ENCODE measurements around the gene WNK2.
"Not testable (repeated sequence)": the region's sequence is repeated elsewhere in the genome, so short reads cannot be mapped to it uniquely, and the experiment has no call there.

Gene WNK2

DNA sequence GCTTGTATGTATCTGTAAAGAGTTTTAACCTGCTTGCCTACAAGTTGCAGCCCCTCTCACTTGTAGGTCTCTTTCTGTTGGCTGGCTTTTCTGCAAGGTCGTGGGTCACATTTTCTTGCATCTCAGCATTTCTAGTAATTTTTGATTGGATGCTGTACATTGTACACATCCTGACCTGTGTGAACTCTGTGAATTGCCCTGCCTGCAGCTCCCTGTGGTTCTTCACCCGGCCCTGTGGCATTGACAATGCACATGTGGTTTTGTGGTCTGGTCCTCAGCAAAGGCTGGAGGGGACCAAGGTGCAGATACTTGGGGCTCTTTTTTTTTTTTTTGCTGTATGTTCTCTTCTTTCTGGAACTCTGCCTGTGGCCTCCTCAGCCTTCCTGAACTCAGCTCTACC is 53.6 kb downstream of the WNK2 start:
- DNase-seq: no peak

DNA sequence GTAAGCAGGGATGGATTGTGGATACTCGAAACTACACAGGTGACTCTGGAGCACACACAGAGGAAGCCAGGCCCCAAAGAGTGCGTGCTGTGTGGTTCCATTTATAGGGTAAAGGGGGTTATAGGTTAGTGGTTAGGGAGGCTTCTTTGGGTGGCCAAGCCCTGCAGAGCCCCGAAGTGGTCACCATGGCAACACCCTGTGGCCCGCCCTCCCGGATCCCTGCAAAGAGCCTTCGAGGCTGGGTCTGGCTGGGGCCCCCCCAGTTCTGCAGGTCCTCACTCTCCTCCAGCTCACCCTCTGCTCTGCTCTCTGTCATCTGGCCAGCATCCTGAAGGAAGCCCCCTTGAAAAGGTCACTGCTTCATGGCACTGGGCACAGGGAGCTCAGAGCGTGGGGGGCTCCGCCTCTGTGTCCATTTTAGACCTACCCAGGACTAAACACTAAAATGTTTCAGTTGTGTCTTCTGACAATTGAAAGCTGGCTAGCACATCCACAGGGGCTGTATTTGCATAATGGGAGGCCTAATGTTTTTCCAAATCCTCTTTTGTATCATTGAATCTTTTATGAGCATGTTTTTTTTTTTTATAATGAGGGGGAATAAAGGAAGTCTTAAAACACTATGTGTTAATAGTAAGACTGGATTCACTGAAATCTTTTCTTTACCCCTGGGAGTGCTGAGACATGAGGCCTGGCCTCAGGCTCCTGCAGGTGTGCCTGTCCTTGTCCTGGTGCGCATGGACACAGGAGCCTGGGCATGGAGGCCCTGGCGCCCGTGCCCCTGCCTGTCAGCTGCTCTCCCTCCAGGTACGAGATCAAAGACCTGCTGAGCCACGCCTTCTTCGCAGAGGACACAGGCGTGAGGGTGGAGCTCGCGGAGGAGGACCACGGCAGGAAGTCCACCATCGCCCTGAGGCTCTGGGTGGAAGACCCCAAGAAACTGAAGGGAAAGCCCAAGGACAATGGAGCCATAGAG is 55.3 kb downstream of the WNK2 start:
- no peak for DNase-seq

DNA sequence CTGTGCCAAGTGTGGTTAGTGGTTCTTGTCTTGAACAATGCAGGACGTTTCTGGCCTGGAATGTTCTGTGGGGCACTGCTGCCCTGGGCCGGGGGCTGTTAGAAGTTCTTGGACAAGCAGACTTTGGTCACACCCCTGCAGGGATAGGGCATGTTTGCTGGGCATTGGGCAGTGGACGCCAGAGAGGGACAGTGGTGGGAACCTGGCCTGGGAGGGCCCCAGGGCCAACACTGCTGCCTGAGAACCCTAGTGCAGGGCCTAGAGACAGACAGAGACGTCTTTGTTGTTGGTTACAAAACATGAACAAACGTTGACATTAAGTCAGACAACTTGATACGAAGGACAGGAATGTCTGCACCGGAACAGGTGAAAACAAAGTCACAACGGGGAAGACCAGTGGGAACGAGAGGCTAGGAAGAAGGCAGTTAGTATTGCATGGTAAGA is 57.0 kb downstream of the WNK2 start:
- DNase-seq: no peak

DNA sequence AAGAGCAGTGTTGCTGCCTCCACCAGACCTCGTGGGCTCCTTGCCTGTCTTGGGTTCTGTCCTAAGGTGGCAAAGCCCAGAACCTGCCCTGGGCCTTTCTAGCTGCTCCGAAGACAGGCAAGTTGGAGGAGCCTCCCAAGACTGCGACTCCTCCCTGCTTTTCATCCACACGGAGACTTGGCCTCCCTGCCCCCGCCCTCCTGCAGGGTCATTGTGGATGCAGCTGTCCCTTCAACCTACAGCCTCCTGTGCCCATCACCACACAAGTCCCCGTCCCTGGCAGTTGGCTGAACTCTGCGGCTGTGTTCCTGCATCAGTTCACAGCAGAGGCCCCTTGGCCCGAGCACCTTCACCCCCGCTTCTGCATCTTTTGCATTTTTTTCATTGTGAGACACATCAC is 59.2 kb downstream of the WNK2 start:
- DNase-seq: no peak

DNA sequence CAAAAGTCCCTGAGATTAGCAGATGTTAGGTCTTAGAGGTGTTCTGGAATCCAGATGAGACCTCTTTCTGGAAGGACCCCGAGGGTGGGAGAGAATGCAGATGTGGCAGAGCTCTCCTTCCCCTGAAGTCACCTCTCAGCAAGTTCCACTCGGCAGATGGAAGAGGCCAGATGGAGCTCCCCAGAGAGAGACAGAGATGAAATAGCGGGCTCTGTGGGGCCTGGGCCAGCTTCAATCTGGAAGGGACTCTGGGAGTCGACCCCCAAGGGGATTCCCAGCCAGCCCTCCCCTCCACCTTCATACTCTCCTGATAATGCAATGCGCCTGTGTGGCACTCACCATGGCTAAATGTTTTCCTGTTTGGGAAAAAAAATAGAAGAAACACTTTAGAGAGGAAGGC is 60.2 kb downstream of the WNK2 start:
- no peak for DNase-seq

DNA sequence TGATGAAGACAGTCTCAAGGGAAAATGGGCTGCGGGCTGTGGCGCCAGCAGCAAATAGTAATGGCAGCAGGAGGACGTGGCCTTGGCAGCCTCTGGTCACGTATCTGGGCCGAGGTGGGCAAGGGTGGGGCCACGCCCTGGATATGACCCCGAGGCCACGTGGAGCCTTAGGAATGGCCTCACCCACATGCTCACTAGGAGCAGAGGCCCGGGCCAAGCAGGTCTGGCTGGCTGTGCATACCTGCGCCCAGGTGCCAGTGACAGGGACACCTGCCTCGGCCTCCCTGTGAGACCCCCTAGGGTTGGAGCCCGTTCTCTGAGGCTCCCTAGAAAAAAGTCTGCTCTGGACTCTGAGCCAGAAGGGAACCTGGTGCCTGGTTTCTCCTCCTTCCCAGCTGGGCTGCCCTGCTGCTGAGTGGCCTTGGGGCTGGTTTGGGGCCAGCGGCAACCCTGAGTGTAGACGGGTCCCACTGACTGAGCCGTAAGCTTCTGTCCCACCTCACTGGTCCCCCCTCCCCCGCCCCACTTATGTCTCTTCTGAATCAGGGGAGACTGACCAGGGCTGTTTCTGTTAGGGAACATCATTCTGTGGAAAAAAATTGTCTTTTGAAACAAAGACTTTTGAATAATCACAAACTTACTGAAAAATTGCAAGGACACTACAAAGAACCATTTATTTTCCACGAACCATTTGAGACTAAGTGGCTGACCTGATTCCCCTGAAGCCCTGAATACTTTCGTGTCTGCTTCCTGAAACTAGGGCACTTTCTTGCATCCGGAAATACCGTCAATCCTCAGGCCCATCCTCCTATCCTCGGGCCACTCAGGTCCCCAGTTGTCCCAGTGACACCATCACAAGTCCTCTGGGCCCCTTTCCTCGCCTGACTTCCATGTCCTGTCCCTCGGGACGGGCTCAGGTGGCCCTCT is 60.8 kb downstream of the WNK2 start:
- no peak for DNase-seq

DNA sequence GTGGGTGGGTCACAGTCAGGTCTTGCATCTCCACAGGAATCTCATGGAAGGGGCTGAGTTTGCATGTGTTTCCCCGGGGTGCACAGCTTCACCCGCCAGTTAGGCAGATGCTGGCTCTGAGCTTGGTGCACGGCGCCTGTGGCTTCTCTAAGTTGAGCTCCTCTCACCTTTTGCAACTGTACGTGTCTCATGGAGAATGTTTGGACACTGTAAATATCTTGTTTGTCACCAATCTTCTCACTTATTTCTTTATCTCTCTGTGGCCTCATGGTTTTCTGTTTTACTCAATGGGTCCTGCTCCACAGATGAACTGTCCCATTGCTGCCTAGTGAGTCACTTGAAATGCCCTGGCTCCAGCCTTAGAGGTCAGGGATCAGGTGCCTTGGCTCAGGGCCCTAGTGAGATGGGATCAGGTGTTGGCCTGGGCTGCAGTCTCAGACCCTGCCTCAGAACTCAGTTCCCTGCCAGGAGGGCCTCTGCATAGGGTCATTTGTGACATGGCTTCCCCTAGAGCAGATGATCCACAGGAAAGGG is 61.6 kb downstream of the WNK2 start:
- DNase-seq: no peak

DNA sequence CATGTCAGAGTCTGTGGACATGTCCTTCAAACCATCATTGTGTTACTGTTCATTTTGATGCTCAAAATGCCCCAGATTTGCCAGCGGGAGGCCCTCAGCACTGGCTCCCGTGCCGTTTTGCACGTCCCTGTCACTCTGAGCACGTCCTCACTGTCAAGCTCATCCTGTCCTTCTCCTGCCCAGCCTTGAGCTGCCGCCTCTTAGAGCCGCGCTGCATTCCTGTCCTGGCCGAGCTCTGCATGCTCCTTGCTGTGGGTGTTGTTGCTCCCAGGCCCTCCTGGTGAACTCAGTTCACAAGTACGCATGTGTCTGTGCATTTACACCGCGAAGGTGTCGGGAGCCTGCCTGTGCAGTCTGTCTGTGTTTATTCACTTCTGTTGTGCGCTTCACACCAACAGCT is 62.2 kb downstream of the WNK2 start:
- DNase-seq: no peak

DNA sequence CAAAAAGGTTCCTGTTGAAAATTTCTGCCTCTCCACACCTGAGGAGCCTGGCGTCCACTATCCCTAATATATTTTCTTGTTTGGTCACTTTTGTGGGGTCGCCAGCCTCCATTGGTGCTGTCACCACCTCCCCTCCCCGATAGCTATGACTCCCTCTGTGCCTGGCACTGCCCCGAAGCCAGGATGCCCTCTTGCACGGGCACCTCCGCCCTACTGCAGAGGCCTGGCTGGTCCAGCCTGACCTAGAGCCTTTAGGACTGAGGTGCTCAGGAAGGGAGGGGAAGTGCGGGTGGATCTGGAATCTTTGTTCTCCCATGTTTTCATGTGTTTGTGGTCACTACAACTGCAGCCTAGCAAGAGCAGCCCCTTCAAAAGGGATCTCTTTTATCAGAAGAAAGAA is 62.6 kb downstream of the WNK2 start:
- DNase-seq: no peak

DNA sequence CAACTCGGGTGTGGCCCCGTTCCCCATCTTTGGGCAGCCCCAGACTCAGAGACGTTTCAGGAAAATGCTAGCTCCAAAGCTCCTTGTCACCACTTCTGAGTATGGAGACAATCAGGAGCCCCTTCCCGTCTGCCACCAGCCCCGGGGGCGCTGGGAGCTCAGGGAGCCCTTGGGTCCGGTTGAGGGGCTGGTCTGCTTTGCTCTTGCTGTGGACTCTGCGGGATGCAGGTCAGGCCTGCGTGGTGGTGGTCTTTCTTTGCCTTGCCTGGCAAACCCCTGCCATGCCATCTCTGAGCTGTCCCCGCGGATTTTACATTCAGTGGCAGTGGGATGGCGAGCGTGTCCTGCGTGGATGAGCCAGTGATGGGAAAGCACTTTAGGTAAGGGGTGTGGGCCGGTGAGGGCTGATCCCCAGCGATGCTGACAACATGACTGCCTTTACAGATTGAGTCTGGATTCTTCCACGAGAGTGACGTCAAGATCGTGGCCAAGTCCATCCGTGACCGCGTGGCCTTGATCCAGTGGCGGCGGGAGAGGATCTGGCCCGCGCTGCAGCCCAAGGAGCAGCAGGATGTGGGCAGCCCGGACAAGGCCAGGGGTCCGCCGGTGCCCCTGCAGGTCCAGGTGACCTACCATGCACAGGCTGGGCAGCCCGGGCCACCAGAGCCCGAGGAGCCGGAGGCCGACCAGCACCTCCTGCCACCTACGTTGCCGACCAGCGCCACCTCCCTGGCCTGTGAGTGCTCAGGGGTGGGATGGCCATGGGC is 63.3 kb downstream of the WNK2 start:
- no peak for DNase-seq

DNA sequence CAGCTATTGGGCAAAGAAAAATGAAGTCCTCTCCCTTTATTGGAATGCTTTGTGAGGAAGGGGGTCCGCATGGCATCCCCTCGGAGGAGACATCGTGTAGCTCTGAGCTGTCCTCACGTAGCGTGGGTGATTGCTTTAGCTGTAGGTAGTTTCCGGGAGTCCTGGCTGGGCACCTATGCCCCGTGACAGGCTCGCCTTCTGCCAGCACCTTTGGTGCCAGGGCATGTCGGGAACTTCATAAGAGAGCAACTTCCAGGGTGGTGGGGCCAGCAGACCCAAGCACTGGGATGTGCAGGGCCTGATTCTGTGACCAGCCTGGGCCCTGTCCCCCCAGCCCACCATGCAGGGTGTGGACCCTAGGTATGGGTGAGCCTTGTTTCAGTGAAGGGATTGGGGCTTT is 64.0 kb downstream of the WNK2 start:
- DNase-seq: no peak

DNA sequence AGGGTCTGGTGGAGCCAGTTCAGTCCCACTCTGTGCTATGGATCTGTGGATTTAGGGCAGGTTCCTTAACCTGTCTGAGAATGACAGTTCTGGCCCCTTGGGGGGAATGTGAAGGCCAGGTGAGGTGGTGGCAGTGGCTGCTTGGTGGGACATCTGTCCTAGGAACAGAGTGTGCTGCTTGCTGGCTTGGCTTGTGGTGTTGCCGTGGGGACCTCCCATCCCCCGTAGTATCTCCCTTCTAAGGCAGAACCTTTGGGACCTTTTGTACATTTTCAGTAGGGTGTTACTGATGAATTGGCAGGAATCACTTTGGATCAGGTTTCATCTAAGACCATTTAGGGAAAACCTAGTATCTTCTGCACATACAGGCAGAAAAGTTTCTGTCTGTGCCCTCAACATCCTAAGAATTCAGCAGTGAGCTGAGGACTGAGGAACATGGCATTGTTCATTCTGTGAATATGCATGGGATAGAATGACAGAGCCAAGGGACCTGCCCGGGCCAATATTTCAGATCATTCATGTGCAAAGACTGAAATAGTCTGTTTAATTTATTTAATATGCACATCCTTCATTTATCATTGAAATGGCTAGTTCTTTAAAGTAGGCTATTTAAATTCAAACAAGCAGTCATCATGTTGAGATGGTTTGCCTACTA is 64.6 kb downstream of the WNK2 start:
- no peak for DNase-seq

DNA sequence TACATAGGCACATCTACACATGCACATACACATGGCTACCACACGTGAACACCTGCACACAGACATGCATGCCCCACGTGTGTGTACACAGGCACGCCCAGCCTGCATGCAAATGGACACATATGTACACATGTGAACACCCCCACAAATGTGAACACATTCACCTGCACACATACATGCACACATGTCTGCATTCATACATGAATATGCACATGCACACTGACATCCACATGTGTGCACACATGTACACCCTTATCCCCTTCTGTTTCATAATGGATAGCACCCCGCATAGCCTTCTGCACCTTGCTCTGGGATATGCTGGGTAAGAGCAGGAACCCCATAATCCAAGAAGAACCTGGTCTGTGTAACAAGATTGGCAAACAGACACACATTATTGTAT is 66.2 kb downstream of the WNK2 start:
- no peak for DNase-seq

DNA sequence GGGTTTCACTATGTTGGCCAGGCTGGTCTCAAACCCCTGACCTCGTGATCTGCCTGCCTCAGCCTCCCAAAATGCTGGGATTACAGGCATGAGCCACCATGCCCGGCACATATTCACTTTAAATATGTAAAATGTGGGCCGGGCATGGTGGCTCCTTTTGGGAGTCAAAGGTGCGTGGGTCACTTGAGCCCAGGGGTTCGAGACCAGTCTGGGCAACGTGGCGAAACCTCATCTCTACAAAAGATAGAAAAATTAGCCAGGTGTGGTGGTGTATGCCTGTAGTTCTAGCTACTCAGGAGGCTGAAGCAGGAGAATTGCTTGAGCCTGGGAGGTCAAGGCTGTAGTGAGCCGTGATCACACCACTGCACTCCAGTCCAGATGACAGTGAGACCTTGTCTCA is 67.4 kb downstream of the WNK2 start:
- not testable (repeated sequence) for DNase-seq

DNA sequence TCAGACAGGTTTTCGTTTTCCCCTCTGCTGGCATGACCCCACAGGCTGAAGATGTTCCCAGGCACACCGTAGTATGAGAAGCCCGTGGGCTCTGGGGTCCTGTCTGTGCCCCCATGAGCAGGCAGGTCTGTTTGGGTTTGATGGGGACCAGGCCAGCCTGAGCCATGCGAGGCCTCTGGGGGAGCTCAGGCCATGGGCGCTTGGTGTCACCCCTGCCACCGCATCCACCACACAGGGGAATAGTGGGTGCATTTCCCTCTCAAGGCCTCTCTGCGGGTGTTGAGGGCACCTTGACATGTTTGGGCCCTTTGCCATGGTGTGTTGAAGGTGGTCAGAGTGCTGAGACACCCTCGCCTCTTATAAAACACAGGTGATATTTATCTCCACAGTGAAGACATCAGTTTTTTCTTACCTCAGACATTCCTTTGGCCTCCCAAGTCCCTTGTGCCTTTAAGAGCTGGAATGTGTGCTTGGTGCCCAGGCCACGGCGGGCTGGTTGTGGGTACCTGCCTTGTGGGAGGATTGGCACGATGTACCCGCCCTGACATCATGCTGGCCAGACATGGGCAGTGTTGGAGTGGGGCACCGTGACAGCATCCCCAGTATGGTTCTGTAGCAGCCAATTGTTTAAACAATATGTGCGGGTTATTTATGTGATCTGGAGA is 68.3 kb downstream of the WNK2 start:
- DNase-seq: no peak

DNA sequence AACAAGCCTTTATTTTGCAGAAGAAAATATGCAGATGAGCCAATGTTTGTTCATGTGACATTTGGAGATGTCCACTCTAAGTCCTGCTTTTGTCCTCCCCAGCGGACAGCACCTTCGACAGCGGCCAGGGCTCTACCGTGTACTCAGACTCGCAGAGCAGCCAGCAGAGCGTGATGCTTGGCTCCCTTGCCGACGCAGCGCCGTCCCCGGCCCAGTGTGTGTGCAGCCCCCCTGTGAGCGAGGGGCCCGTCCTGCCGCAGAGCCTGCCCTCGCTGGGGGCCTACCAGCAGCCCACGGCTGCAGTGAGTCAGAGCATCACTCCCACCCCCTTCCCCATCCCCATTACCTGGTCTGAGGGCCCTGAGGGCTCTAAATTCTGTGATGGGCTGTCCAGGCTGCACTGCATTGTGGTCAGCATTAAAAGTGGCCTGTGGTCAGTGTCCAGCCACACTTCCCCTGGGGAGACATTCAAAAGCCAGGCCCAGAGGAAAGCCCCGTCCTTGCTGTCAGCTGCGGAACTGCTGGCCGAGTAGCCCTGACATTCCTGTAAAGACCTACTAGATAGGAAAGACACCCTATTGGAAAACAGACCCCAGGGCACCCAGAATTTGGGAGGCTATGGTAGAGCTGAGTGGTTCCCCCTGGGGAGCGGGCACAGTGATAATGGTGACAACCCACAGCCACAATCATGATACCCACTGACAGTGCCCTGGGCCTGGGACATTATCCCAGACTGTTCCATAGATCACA is 69.0 kb downstream of the WNK2 start:
- no peak for DNase-seq

DNA sequence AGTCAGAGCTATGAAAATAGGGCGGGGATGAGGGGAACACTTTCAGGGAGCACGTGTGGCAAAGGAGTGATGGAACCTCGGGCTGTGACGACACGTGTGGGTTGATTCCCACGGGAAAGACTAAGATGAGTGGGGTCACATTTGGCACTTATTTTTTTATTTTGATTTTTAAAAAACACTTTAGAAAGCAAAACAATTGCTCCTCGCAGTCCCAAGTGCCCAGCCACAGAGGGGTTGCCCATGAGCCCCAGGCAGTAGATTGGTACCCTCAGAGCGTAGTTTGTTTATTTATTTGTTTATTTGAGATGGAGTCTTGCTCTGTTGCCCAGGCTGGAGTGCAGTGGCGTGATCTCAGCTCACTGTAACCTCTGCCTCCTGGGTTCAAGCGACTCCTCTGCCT is 69.7 kb downstream of the WNK2 start:
- DNase-seq: no peak

DNA sequence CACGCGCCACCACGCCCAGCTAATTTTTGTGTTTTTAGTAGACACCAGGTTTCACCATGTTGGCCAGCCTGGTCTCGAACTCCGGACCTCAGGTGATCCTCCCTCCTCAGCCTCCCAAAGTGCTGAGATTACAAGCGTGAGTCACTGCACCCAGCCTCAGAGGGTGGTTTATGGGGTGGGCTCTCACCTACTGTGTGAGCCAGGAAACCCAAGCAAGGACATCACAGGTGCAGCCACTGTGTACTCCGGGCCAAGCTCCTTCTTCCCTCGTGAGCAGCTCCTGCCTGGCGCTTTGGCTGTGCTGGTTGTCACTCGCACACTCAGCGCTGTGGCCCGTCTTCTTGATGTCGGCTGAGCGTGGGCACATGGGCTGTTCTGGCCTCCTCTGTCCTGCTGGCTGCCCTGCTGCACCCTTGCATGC is 70.1 kb downstream of the WNK2 start:
- no peak for DNase-seq

DNA sequence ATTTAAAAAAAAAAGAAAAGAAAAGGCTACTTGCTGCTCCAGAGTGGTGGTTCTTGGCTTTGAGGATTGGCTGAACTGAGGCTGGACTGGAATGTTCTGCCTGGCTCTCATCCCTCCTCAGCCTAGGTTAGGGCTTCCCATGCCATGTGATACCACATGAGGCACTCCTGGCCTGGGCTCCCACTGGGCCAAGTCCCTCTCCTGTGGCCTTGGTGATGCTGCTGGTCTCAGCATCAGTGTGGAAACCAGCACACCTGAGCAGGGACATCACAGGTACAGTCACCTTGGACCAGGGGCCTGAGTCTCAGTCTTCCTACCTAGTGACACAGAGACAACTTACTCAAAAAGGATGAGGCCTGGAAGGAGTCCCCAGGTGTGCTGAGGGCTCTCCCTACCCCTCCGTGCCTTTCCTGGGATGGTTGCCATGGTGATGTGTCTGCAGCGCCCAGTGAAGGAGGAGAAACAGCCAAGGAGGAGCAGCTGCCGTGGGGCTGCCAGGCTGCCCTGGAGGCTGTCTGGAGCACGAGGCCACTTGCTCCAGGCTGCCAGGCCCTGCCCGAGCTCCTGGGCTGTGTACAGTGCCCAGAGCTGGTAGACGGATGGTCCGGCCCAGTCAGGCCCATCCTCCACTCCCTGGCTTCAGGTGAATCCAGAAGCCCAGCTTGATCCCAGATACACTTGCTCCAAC is 71.0 kb downstream of the WNK2 start:
- no peak for DNase-seq

DNA sequence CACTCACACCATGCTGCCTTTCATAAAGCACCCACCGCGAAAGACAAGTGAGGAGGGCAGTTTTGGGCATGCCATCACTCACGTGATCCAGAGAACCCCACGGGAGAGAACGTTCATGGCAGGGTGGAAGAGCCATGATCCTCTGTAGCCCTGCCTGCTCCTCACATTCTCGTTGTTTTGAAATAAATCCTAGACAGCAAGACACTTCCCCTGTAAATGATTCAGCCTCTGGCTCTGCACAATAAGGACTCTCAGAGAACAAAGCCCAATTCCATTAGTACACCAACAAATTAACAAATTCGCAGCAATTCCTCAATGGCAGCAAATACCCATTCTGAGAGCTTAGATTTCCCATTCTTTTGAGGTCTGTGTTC is 71.5 kb downstream of the WNK2 start:
- no peak for DNase-seq

Measured in fibroblast of skin of back (primary cell).